Measurements from ENCODE around the gene BPIFB6.

Gene BPIFB6

DNA sequence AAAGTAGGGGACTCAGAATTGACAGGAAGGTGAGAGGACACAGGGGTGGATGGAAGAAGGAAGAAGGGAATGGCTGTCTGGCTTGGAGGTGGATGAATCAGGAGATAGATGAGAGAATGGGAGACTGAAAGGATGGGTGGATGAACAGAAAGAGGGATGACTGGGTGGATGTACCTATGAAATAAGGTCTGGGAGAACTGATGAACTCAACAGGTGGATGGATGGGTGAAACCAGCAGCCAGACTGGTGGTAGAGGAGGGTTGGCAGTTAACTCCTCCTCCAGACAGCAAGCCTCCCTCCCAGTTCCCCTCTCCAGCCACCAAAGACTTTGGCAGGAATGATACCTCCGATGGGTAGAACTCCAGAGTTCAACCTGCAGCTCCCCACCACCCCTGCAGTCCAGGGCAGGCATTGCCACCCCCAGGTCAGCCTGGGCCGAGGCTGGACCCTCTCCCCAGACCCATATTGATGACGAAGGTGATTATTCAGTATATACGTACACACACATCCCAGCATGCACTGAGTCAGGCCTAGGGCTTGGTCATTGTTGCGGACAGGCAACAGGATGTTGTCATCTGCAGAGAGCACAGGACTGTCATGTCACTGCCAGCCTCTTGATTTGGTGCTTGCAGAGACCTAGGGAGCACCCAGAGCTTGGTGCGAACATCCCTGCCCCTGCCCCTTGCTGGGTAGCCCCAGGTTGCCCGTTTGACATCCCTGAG is 29.2 kb upstream of the BPIFB6 start:
- DNase-seq (ENCODE audit: low read depth), result no peak

DNA sequence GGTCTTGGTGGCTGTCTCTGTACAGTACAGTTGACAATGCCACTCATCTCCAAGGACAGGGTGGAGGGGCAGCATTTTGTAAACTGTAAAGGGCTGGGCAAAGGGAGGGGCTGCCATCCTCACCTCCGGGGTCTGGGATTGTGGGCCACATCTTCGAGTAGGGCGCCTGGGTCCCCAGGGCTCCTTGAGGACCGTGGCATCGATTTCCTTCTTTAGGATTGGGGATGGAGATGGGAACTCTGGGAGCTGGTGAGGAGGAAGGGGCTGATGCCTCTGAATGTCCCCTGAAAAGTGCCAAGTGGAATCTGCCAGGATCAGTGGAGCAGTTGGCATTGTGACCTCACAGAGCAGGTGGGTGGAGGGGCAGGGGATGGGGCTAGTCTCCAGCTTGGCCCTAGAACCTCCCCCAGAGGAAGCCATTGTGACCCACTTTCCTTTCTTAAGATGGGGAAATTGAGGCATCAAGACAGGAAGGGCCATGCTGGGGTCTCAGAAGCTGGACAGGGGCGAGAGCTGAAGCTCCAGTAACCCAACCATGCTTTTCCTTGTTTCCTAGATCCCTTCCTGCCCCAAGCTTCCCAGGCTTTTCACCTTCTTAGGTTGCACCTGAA is 27.2 kb upstream of the BPIFB6 start, which contains the start of gene SUN5:
Gene SUN5 (minus strand): TSS at position 293 of the 611 bp plus-strand sequence. CDS start 93 bp downstream, at position 200.
- DNase-seq (ENCODE audit: low read depth), result no peak

DNA sequence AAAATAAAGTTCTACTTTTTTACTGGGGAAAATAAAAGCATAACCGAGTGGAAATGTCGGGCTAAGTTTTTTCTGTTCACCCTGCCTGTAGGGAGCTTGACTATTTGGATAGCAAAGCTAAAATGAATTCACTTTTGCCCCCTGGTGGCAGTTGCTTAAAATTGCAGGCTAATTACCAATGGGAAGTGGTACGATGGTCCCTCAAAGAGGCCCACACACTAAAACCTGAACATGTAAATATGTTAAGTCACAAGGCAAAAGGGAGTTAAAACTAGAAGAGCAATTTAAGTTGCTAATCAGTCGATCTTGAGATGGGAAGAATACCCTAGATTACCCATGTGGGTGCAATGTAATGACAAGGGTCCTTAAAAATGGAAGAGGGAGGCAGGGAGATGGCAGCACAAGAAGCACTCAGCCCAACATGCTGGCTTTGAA is 26.3 kb upstream of the BPIFB6 start:
- DNase-seq (ENCODE audit: low read depth), result no peak

DNA sequence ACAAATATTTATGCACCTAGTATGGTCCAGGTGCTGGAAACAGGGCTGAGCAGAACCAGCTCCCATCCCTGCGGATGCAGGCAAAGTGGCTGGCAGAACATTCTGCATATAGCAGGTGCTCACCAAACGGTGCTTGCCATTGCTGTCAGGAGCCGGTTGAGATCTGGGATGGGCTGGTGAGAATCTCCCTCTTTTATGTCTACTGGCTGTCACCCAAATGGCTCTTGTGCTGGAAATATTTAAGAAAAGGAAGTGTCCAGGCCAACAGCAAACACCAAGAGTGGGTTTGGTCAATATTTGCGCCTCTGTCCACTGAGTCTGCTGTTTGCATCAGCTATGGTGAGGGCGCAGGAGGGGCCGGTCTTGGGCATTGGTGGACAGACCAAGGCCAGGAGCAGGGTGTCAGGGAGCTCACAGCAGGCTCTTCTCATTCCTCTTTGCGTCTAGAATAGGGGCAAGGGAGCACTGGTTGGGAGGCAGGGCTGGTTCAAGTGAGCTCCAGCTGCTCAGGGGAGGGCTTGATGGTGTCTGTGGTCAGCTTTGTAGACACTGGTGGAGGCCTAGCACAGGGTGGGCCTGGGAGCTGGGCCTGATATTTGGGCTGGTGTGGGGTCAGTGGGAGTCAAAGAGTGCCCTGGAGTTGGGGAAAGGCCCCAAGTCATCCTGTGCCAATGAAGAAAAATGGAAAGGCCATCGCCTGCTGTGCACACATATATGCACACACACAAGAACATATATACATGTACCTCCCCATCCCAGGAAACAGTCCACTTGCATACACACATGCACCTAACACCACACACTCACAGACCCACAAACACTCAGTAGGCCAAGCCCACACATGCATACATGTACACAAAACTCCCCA is 25.3 kb upstream of the BPIFB6 start:
- DNase-seq (ENCODE audit: low read depth), result no peak

DNA sequence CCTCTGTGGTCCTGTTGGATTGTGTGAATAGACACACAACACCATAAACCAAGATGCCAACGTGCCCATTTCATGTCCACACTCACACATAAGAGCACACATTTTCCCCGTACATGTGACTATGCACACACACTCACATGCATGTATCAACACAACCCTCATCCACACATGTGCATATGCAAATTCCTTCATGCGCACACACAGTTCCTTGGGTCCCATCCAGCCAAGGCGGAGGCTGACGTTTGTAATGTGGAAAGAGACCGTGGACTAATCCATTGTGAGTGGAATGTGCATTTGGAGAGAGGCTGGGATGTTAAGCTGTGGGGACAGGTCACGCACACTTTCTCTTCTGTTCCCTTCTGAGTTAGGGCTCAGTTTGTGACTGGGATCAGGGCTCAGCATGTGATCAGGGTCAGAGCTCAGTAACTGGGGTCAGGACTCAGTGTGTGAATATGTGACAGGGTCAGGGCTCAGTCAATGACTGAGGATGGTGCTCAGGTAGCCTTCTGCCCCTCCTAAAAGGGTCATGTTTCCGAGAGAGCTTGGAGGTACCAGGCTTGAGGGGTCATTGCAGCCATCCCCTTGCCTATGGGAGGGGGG is 24.6 kb upstream of the BPIFB6 start:
- no peak for DNase-seq (ENCODE audit: low read depth)

DNA sequence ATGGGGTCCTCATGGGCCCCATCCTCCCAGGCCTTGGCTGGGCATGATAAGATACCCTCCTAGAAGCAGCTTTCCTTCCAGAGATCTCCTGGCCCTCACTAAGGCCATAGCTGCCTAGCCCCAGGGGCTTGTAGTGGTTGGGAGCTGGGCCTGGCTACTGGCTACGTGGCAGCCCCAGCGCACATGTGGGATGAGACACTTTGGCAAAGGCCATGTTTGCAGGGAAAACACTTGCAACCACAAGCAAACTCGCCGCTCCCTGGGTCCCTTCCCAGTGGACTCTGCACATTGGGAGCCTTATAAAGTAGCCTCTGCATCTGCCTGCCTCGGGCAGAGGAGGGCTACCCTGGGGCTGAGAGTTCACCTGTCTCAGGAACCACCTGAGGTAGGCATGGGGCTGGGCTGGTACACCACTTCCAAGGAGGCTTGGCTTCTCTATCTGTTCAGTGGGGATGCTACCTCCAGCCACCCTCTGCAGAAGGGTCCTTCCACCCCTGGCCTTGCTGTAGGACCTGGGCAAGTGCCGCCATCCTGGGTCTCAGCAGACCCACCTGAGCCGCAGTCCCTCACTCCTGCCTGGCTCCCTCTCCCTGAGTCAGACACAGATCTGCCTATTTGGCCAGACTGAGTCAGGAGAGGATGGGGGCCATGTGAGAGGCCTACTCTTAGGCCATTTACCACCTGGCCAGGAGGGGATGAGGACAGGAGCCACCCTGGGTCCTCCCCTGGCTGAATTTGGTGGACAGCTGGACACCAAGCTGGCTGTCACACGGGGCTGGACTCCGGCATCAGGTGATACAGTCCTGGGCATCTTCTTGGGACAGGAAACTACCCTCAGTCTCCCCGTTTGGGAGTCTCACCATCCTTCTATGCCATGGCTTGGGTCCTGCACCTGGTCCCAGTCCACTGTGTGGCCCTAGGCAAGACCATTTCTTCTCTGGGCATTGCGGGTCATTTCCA is 23.8 kb upstream of the BPIFB6 start, which contains the start of gene BPIFB2:
Gene BPIFB2 (plus strand): TSS at position 329 of the 960 bp plus-strand sequence. CDS start 871 bp downstream, outside the sequence.
- no peak for DNase-seq (ENCODE audit: low read depth)

DNA sequence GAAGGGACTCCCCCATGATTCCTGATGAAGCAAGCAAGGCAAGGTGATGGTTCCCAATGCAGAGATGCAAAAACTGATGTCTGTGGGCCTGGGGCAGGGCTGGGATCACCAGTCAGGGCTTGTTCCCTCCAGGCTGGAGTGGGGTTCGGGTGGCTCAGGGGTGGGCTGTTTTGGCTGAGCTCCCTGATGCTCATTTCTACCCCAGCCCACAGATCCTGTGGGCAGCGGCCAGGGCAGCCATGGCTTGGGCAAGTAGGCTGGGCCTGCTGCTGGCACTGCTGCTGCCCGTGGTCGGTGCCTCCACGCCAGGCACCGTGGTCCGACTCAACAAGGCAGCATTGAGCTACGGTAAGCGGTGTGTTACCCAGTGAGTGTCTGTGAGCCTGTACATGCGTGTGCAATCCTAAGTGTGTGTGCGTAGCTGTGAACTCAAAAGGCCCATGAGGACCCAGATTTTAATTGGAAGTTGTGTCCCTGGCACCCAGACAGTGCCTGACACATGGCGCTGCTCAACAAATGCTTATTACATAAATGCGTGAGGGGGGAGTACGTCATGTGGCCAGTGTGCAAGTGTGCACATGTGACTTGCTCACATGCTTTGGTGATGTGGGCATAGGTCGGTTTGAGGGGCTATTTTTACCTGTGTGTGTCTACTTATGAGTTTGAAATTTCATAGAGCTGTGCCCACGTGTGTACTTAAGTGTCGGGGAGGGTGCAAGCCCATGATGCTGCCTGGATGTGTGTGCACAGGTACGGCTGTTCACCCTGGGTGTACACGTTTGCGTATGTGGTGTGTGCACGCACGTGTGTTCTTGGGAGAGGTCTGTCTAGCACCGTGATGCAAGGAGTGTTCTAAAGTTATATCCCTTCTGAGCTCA is 22.9 kb upstream of the BPIFB6 start:
- no peak for DNase-seq (ENCODE audit: low read depth)

DNA sequence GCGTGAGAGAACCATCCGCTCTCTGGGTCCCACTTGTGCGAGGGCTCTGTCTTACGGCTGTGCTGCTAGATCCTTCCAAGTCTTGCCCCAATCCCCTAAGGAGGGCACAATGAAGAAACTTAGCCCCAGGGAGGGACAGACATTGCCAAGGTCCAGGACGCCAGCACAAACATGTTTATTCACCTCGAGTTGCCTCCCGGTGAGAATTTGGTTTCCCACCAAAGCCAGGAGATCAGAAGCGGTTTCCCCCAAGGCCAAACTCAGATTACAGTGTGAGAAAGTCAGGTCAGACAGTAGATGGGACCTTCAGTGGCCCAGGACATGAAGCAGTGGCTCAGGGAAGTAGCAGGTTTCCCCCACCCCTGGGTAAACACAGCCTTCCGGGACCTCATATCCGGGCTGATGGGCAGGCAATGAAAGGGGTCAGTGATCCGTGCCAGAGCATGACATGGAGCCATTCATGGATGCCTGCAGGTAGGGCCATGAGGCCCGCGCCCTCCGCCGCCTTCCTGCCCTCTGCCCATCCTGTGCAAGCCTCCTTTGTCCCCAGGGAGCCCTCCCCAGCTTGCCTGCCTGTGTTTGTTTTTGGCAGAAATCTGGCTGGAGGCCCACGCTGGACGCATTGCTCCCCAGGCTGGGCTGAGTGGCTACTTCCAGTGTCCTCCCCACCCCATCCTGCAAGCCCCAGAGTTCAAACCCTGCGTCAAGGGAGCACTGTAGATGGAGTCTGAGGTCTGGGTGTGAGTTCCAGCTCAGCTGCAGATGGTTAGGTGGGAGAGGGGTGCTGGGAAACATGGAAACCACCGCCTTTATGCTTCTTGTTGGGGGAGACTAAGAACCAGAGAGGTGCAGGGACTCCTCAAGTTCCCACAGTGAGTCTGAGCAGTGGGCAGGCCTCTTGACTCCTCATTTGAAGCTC is 22.0 kb upstream of the BPIFB6 start:
- no peak for DNase-seq (ENCODE audit: low read depth)

DNA sequence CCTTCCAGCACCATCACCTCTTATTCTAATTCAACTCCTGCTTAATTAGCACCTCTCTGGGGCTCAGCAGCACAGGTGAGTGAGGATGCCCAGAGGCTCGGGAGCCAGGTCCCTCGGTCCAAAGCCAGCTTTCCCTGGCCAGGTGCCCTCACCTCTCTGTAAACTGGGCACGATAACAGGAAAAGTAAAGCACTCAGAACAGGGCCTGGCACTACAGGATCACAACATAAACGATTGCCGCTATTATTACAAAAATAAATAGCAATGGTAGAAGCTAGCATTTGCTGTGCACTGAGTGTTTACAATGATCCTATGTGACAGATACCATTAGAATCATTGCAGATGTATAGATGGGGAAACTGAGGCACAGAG is 21.3 kb upstream of the BPIFB6 start:
- no peak for DNase-seq (ENCODE audit: low read depth)

DNA sequence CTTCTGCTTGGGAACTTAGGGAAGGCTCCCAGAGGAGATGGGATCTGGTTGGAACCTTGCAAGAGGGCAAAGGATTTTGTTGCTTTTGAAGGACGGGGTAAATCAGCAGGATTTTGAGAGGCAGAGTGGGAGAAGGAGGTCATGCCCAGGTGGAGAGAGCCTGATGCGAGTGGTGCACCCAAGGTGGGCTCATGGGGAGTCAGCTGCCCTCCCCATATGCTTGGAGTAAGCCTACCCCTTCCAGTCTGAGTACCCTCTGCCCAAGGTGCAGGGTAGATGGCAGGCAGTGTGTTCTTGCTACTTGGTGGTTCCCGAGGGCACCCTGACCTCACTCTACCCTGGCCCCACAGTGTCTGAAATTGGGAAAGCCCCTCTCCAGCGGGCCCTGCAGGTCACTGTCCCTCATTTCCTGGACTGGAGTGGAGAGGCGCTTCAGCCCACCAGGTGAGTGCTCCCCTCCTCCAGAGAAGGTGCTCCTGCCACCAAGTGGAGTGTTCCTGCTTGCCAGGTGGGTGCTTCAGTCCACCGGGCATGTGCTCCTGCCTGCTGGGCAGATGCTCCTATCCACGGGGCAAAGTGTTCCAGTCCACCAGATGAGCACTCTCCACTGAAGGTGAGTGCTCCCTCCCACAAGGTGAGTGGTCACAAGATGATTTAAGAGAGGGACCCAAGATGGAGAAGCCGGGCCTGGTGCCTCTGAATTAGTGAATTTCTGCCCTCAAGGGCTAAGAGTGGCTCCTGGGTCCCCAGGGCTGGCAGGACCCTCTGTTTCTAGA is 20.6 kb upstream of the BPIFB6 start:
- DNase-seq (ENCODE audit: low read depth), result no peak

DNA sequence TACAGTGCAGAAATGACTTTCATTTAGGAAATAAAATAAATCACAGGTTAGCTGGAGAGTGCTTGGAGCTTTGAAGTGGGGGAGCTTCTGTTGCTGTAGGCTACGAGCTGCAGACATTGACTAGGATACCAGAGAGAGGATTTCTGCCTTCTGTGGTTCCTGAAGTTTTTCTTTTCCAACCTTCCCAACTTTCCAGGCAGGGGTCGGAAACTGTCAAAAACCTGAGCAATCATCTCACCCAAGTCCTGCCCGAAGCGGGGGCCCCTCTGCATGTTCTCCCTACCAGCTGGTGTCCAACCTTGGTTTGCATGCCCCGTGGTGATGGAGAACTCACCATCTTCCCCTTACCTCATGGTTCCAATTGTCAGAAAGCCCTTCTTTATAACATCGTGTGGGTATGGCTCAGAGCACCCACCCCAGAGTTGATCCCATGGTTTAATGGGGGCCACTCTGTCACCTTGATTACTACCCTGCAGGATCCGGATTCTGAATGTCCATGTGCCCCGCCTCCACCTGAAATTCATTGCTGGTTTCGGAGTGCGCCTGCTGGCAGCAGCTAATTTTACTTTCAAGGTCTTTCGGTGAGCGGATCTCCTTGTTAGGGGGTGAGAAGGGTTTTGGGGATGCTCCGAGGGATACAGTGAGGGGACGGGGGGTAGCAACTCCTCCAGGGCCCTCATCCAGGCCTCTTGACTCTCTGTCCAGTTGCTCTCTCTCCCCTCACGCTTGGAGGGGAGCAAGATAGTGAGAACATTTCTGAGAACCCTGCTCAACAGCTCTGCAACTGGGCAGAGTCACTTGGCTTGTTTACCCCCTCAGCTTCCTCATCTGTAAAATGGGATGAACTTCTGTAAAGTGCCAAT is 18.9 kb upstream of the BPIFB6 start:
- no peak for DNase-seq (ENCODE audit: low read depth)

DNA sequence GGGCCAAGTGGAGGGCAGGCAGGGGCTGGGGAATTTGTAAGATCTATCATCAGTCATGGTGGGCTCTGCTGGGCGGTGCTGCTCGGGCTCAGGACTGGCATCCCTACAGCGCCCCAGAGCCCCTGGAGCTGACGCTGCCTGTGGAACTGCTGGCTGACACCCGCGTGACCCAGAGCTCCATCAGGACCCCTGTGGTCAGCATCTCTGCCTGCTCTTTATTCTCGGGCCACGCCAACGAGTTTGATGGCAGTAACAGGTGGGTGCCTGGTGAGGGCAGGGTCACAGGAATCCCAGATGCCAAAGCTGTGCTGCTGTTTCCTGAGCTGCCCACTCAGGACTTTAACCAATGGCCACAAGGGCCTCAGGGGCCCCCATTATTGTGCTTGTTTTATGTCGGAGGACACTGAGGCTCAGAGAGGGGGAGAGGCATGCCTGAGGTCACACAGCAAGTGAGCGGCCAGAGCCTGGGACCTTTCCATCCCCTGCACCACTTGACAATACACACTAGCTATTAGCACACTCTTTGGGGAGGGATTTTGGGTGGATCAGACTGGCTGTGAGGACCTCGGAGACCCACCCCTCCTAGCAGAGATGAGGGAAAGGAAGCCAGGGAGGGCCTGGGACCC is 17.6 kb upstream of the BPIFB6 start:
- no peak for DNase-seq (ENCODE audit: low read depth)

DNA sequence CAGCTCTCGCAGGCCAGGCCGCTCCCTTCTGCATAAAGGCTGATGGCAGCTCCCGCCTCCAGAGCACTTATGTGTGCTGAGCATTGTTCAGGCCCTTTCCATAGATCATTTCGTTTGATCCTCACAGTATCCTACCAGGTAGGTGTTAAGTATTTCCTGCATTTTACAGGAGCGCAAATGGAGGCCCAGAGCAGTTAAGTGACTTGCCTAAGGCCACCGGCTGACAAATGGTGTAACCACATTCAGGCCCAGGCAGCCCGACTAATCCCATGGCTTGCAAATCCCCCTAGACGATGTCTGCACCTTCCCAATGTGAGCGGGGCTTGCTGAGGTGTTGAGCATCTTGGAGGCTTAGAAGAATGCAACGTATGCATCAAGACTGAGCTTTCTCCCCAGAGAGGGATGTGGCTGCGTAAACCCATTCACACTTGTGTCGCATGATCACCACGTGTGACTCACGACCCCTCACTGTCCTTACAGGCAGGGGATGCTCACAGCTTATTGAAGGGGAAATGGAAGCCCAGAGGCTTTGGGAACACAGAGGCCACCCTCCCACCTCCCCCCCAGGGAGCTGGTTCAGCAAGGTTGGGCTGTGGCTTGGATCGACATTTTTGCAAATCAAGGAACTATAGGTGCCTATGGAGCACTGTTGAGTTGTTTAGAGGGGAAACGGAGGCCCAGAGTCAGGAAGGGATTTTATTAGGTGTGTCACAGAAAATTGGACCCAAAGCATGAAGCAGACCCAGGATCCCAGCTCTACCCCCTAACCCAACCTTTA is 16.9 kb upstream of the BPIFB6 start:
- DNase-seq (ENCODE audit: low read depth), result no peak

DNA sequence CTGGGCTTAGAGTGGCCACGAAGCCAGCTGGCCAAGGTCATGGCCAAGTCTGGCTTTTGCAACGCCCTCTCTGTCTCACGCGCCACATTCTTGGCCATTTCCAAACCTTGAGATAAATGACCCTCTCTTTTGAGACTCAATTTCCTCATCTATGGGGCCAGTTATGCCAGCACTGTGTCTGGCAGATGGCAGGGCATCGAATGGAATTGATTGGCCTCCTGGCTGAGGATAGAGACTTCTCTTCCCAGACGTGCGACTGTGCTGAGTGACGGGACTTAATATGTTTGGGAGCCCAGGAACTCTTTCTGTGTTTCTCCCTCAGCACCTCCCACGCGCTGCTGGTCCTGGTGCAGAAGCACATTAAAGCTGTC is 16.3 kb upstream of the BPIFB6 start:
- no peak for DNase-seq (ENCODE audit: low read depth)

DNA sequence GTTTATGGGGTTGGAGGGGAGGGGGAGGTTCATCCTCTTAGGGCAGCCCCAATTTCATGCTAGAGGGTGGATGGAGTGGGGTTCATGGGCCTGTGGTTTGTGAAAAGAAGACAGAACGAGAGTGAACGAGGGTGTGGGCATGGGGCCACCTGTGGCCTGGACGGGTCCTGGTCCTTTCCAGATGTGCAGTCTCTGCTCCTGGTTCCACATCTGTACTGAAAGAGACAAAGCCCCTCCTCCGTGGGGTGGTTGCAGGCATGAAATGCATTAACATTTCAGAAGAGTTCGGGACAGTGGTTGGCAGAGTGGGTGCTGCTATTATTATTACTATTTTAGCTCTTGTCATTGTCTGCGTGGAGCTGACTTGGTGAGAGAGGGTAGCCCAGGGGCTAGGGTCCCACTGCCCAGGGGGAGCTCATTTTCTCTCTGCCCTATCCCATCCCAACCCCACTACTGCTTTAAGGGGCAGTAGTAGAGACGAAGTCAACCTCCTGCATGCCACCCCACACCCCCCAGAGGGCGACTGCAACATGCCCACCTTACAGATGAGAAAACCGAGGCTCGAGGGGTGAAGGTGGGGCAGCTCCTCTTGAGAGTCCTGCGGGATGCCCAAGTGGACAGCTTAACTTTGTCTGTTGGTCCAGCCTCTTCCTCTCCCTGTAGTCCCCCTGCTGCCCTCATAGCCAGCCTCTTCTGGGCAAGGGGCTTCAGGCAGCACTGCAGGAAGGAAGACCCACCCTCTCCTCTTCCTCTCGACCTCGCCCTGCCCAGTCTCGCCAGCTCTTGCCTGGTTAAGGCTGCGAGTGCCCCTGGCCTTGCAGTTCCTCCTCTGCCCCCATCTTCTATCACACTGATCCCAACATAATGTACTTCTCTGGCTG is 15.5 kb upstream of the BPIFB6 start:
- DNase-seq (ENCODE audit: low read depth), result no peak
